ENCODE data around the gene SELENOH.

The SELENOH gene

GRCh38 chr11:57775491-57775890 lies 34.2 kb downstream of the SELENOH start:
- Histone ChIP-seq H3K9me3 (replicated peaks in 1 of 2; ENCODE audit: control insufficient read depth in 2 of 2, insufficient read depth in 1 of 2, low read depth in 1 of 2, low read length in 2 of 2) (peaks cover 0 to 2% of the 10 kb centered on the region in 2 donors), H3K27me3 (ENCODE audit: control insufficient read depth in 3 of 3, insufficient read depth in 3 of 3, low read depth in 1 of 3, low read length in 3 of 3) (no peaks in the 10 kb centered on the region), H3K18ac (ENCODE audit: low read length) (no peak overlapping the region), H3K4me3 (ENCODE audit: low read length in 2 of 2) (no peak overlapping the region), H2BK12ac (ENCODE audit: low read length) (no peak overlapping the region), H3K4ac (ENCODE audit: low read length) (no peak overlapping the region), H2BK5ac (ENCODE audit: low read length) (no peak overlapping the region), H3K9ac (ENCODE audit: low read depth, low read length, poor library complexity) (no peak overlapping the region), H2AK5ac (ENCODE audit: low read depth, low read length) (no peak overlapping the region), H3K4me2 (ENCODE audit: insufficient read depth, low read length, poor library complexity, severe bottlenecking) (no peak overlapping the region), H2BK120ac (ENCODE audit: low read depth, low read length) (no peak overlapping the region), H2BK15ac (ENCODE audit: low read length) (no peak overlapping the region), H2AFZ (ENCODE audit: low read length) (no peak overlapping the region), H3K36me3 (replicated peaks in 1 of 2; ENCODE audit: control insufficient read depth in 2 of 2, insufficient read depth in 2 of 2, low read length in 2 of 2) (peaks cover 0 to 25% of the 10 kb centered on the region in 2 donors), H4K8ac (ENCODE audit: low read depth, low read length) (no peak overlapping the region), H3K23ac (ENCODE audit: low read depth, low read length, poor library complexity) (no peak overlapping the region), H3K14ac (ENCODE audit: low read length) (no peak overlapping the region), H4K91ac (ENCODE audit: low read depth, low read length, poor library complexity) (no peak overlapping the region), H3K79me1 (ENCODE audit: low read depth, low read length) (peaks cover 2% of the 10 kb centered on the region), H3K4me1 (ENCODE audit: control insufficient read depth in 2 of 2, insufficient read depth in 1 of 2, low read depth in 1 of 2, low read length in 2 of 2) (peaks cover 27 to 35% of the 10 kb centered on the region in 2 donors), H3K27ac (replicated peaks; ENCODE audit: low read length) (peak overlapping the region; percentile 75)
- WGBS, 2 donors (ENCODE audit: extremely low coverage in 2 of 2, insufficient read length in 2 of 2, insufficient replicate concordance in 1 of 2) = no CpG with 5 or more reads among the region's 5 CpGs
- DNase-seq (ENCODE audit: low spot score) = no peak

GRCh38 chr11:57776031-57776521 lies 34.8 kb downstream of the SELENOH start:
- Histone ChIP-seq H3K27ac (replicated peaks; ENCODE audit: low read length) (peak overlapping the region; percentile 75), H3K14ac (ENCODE audit: low read length) (no peak overlapping the region), H2AFZ (ENCODE audit: low read length) (no peak overlapping the region), H4K8ac (ENCODE audit: low read depth, low read length) (no peak overlapping the region), H3K23ac (ENCODE audit: low read depth, low read length, poor library complexity) (no peak overlapping the region), H3K9ac (ENCODE audit: low read depth, low read length, poor library complexity) (no peak overlapping the region), H3K18ac (ENCODE audit: low read length) (no peak overlapping the region), H3K36me3 (replicated peaks in 1 of 2; ENCODE audit: control insufficient read depth in 2 of 2, insufficient read depth in 2 of 2, low read length in 2 of 2) (peaks cover 0 to 27% of the 10 kb centered on the region in 2 donors), H2BK12ac (ENCODE audit: low read length) (no peak overlapping the region), H2BK5ac (ENCODE audit: low read length) (no peak overlapping the region), H2BK120ac (ENCODE audit: low read depth, low read length) (no peak overlapping the region), H3K9me3 (replicated peaks in 1 of 2; ENCODE audit: control insufficient read depth in 2 of 2, insufficient read depth in 1 of 2, low read depth in 1 of 2, low read length in 2 of 2) (no peaks in the 10 kb centered on the region), H3K4me3 (ENCODE audit: low read length in 2 of 2) (no peak overlapping the region), H3K4me1 (ENCODE audit: control insufficient read depth in 2 of 2, insufficient read depth in 1 of 2, low read depth in 1 of 2, low read length in 2 of 2) (peaks cover 27 to 35% of the 10 kb centered on the region in 2 donors), H2BK15ac (ENCODE audit: low read length) (no peak overlapping the region), H3K4me2 (ENCODE audit: insufficient read depth, low read length, poor library complexity, severe bottlenecking) (peak overlapping the region; percentile 12), H3K27me3 (ENCODE audit: control insufficient read depth in 3 of 3, insufficient read depth in 3 of 3, low read depth in 1 of 3, low read length in 3 of 3) (no peaks in the 10 kb centered on the region), H3K4ac (ENCODE audit: low read length) (no peak overlapping the region), H4K91ac (ENCODE audit: low read depth, low read length, poor library complexity) (no peak overlapping the region), H2AK5ac (ENCODE audit: low read depth, low read length) (no peak overlapping the region), H3K79me1 (ENCODE audit: low read depth, low read length) (peaks cover 2% of the 10 kb centered on the region)
- WGBS, 2 donors (ENCODE audit: extremely low coverage in 2 of 2, insufficient read length in 2 of 2, insufficient replicate concordance in 1 of 2) = no CpG with 5 or more reads among the region's 3 CpGs
- no peak for DNase-seq (ENCODE audit: low spot score)

- WGBS, 2 donors (ENCODE audit: extremely low coverage in 2 of 2, insufficient read length in 2 of 2, insufficient replicate concordance in 1 of 2) = no CpG with 5 or more reads among the region's 2 CpGs
- no peak overlapping the region for H3K4me3 ChIP-seq (ENCODE audit: low read length in 2 of 2)
Measured at GRCh38 chr11:57776577-57777210, 35.4 kb downstream of the SELENOH start.

GRCh38 chr11:57777969-57778317 lies 36.7 kb downstream of the SELENOH start:
- peak overlapping the region; percentile 5 for H2AFZ ChIP-seq (ENCODE audit: low read length)
- H4K91ac ChIP-seq (ENCODE audit: low read depth, low read length, poor library complexity) = no peak overlapping the region
- H2BK5ac ChIP-seq (ENCODE audit: low read length) = no peak overlapping the region
- WGBS, 2 donors (ENCODE audit: extremely low coverage in 2 of 2, insufficient read length in 2 of 2, insufficient replicate concordance in 1 of 2) = no CpG with 5 or more reads among the region's 3 CpGs
- peak overlapping the region; percentile 97 for H3K27ac ChIP-seq (replicated peaks; ENCODE audit: low read length)
- H3K27me3 ChIP-seq (ENCODE audit: control insufficient read depth in 3 of 3, insufficient read depth in 3 of 3, low read depth in 1 of 3, low read length in 3 of 3) = no peaks in the 10 kb centered on the region
- no peak overlapping the region for H2BK120ac ChIP-seq (ENCODE audit: low read depth, low read length)
- peak overlapping the region in 1 of 2 donors; percentile 25 for H3K4me3 ChIP-seq (ENCODE audit: low read length in 2 of 2)
- H2BK15ac ChIP-seq (ENCODE audit: low read length) = no peak overlapping the region
- no peak overlapping the region for H3K18ac ChIP-seq (ENCODE audit: low read length)
- H2AK5ac ChIP-seq (ENCODE audit: low read depth, low read length) = no peak overlapping the region
- H3K9ac ChIP-seq (ENCODE audit: low read depth, low read length, poor library complexity) = no peak overlapping the region
- H3K4me1 ChIP-seq (ENCODE audit: control insufficient read depth in 2 of 2, insufficient read depth in 1 of 2, low read depth in 1 of 2, low read length in 2 of 2) = peaks cover 29 to 35% of the 10 kb centered on the region in 2 donors
- H3K23ac ChIP-seq (ENCODE audit: low read depth, low read length, poor library complexity) = no peak overlapping the region
- H3K4ac ChIP-seq (ENCODE audit: low read length) = no peak overlapping the region
- H3K79me1 ChIP-seq (ENCODE audit: low read depth, low read length) = no peaks in the 10 kb centered on the region
- no peak overlapping the region for H4K8ac ChIP-seq (ENCODE audit: low read depth, low read length)
- H3K36me3 ChIP-seq (replicated peaks in 1 of 2; ENCODE audit: control insufficient read depth in 2 of 2, insufficient read depth in 2 of 2, low read length in 2 of 2) = peaks cover 0 to 39% of the 10 kb centered on the region in 2 donors
- no peak overlapping the region for H3K14ac ChIP-seq (ENCODE audit: low read length)
- DNase-seq (ENCODE audit: low spot score) = no peak
- no peak overlapping the region for H2BK12ac ChIP-seq (ENCODE audit: low read length)
- H3K4me2 ChIP-seq (ENCODE audit: insufficient read depth, low read length, poor library complexity, severe bottlenecking) = peak overlapping the region; percentile 28
- no peaks in the 10 kb centered on the region for H3K9me3 ChIP-seq (replicated peaks in 1 of 2; ENCODE audit: control insufficient read depth in 2 of 2, insufficient read depth in 1 of 2, low read depth in 1 of 2, low read length in 2 of 2)

More at GRCh38 chr11:57776577-57777210, 35.4 kb downstream of the SELENOH start:
- no peaks in the 10 kb centered on the region for H3K9me3 ChIP-seq (replicated peaks in 1 of 2; ENCODE audit: control insufficient read depth in 2 of 2, insufficient read depth in 1 of 2, low read depth in 1 of 2, low read length in 2 of 2)
- H2BK5ac ChIP-seq (ENCODE audit: low read length) = no peak overlapping the region
- H3K36me3 ChIP-seq (replicated peaks in 1 of 2; ENCODE audit: control insufficient read depth in 2 of 2, insufficient read depth in 2 of 2, low read length in 2 of 2) = peaks cover 0 to 27% of the 10 kb centered on the region in 2 donors
- H2BK15ac ChIP-seq (ENCODE audit: low read length) = no peak overlapping the region
- peaks cover 29 to 35% of the 10 kb centered on the region in 2 donors for H3K4me1 ChIP-seq (ENCODE audit: control insufficient read depth in 2 of 2, insufficient read depth in 1 of 2, low read depth in 1 of 2, low read length in 2 of 2)
- H3K4ac ChIP-seq (ENCODE audit: low read length) = no peak overlapping the region
- no peak overlapping the region for H3K14ac ChIP-seq (ENCODE audit: low read length)
- H2BK12ac ChIP-seq (ENCODE audit: low read length) = no peak overlapping the region
- no peak overlapping the region for H4K91ac ChIP-seq (ENCODE audit: low read depth, low read length, poor library complexity)
- H3K79me1 ChIP-seq (ENCODE audit: low read depth, low read length) = no peaks in the 10 kb centered on the region
- no peak overlapping the region for H3K18ac ChIP-seq (ENCODE audit: low read length)
- no peaks in the 10 kb centered on the region for H3K27me3 ChIP-seq (ENCODE audit: control insufficient read depth in 3 of 3, insufficient read depth in 3 of 3, low read depth in 1 of 3, low read length in 3 of 3)
- DNase-seq (ENCODE audit: low spot score) = no peak
- no peak overlapping the region for H3K9ac ChIP-seq (ENCODE audit: low read depth, low read length, poor library complexity)
- no peak overlapping the region for H2AK5ac ChIP-seq (ENCODE audit: low read depth, low read length)
- H3K23ac ChIP-seq (ENCODE audit: low read depth, low read length, poor library complexity) = no peak overlapping the region
- H3K27ac ChIP-seq (replicated peaks; ENCODE audit: low read length) = peak overlapping the region; percentile 97
- H3K4me2 ChIP-seq (ENCODE audit: insufficient read depth, low read length, poor library complexity, severe bottlenecking) = no peak overlapping the region
- H2BK120ac ChIP-seq (ENCODE audit: low read depth, low read length) = no peak overlapping the region
- no peak overlapping the region for H4K8ac ChIP-seq (ENCODE audit: low read depth, low read length)
- no peak overlapping the region for H2AFZ ChIP-seq (ENCODE audit: low read length)

Measured in neuronal stem cell (in vitro differentiated cells).